ENCODE results near the gene SAMSN1.
"Not testable (repeated sequence)": the region's sequence is repeated elsewhere in the genome, so short reads cannot be mapped to it uniquely, and the experiment has no call there.

The SAMSN1 gene

DNA sequence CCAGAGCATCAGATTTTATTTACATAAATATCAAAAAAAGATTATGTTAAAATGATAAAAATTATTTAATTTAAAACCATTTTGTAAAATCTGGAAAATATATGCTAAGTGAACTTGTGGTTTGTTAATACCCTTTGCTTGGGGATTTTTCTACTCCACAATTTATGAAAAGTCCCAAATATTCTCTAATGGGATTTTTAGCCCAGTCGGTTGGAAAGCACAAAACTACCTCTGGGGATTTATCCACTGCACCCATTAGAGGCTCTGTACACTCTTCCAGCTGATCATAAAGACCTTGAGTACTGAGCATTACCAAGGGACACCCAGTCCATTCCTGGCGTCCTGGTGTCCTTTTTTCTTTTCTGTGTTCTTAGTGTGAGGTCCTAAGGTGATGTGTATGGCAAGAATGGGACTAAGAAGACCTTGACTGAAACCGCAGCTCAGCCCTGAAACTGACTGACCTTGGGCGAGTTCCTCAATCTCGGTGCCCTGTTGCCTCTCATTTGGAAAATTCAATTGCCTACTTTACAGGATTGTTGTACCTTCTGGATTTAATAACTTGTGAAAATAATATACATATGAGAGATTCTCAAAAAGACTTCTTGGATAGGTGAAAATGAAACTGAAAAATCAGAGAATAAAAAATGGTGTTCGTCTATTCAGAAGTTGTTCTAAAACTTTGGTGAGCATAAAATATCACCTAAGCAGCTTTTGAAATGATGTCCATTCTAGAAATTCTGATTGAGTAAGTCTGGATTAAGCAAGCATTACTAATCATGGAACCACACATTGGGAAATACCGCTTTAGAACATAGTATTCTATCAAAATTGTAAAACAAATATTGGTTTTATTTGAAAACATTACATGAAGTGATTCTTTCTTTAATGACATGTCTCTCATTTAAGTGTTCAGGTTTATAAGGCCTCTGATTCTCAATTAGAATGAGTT, 21.5 kb upstream of the SAMSN1 start:
- Histone ChIP-seq H3K4me3 (no peak overlapping the region), H3K27ac (no peak overlapping the region)

DNA sequence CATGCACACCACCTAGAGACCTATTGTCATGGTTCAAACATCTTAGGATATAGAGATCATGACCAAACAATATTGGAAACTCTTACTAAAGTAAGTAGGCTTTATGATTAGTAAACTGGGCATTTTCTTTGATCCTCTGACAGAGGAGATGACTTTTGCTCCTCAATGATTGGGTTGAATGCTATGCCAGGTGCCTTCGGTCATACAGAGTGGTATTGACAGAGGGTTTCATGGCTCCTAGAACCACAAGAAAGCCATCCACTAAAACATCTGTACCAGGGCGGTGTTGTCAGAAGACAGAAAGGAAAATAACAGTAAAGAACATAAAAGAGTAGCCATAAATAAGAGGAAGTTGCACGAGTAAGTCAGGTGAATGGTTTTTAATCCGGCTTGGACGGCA, 20.8 kb upstream of the SAMSN1 start:
- Histone ChIP-seq H3K27ac (no peak overlapping the region), H3K4me3 (no peak overlapping the region)

DNA sequence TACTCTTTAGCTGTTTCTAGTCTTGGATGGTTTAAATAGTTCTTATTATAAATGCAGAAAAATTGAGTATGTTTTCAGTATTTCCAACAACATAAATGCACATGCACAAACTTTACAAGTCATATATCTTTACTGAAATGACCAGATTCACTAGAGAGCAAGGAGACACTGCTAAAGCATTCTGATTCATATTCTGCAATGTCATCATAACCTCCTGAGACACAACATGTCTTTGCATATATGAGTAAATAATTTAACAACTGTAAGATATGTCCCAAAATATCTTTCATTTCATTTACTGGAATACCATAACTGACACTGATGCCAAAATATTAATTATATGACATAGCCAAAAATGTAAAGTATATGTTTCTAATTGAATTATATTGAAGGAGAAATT, 16.8 kb upstream of the SAMSN1 start:
- Histone ChIP-seq H3K27ac (no peak overlapping the region), H3K4me3 (no peak overlapping the region)

GRCh38 chr21:14560555-14560954, 14.4 kb upstream of the SAMSN1 start:
- H3K4me3 ChIP-seq, result no peak overlapping the region

GRCh38 chr21:14560139-14560538, 14.0 kb upstream of the SAMSN1 start:
- Histone ChIP-seq H3K27ac (no peak overlapping the region), H3K4me3 (no peak overlapping the region)

More at GRCh38 chr21:14560555-14560954, 14.4 kb upstream of the SAMSN1 start:
- H3K27ac ChIP-seq, result no peak overlapping the region

- Histone ChIP-seq H3K27ac (no peak overlapping the region), H3K4me3 (no peak overlapping the region)
Measured at GRCh38 chr21:14559102-14559501, 13.0 kb upstream of the SAMSN1 start.

GRCh38 chr21:14557413-14557812, 11.3 kb upstream of the SAMSN1 start:
- Histone ChIP-seq H3K4me3 (no peak overlapping the region), H3K27ac (no peak overlapping the region)

DNA sequence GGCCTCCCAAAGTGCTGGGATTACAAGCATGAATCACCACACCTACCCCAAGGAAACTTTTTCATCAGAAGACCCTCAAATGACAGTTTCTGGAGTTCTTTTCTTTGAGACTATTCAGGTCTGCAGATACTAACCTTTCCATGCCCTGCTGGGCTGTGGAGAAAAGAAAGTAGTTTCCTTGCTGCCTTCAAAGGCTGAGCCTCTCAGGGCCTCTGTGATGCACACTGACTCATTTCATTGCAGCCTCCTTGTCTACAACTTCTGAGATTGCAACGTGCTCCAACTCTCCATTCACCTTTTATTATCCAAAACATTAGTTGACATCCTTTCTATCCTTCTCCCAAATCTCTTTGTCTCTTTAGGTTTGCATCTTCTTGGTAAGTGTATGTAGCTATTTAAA, 8.8 kb upstream of the SAMSN1 start:
- no peak overlapping the region for H3K4me3 ChIP-seq

DNA sequence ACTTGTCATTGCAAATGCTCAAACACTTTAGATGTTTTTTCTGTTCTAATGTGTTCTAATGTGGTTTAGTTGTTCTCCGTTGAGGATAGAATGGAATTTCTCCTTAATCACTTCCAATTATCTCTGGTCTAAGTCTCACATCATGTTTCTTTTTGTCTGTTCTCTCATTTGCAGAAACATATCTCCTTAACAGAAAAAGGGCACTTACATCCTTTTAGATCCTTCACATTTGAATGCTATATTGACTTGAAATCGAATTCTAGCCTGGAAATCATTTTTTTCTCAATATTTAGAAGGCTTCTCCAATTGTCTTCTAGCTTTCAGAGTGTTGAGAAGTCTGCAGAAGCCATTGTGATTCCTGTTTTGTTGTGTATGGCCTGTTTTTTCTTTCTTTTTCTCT, 7.3 kb upstream of the SAMSN1 start:
- no peak overlapping the region for H3K4me3 ChIP-seq
- H3K27ac ChIP-seq, result no peak overlapping the region

More for the DNA sequence above, 8.8 kb upstream of the SAMSN1 start:
- no peak overlapping the region for H3K27ac ChIP-seq

DNA sequence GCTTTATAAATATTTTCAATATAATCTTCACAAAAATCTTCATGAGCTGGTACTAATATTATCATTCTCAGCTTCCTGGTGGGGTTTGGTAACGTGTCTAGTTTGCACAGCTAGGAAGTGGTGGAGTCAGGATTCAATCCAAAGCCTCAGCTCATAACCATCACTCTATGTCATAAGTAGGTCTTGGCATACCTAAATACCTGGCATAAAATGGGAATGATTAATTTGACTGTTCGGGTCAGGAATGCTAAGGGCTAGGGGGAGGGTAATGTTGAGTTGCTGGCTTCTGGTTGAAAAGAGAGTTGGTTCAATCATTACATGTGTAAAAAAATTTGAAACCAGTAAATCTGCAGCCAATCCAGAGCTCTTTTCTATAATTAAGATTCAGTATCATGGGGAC, 5.6 kb upstream of the SAMSN1 start:
- H3K27ac ChIP-seq, result no peak overlapping the region
- no peak overlapping the region for H3K4me3 ChIP-seq

GRCh38 chr21:14550135-14550534, 4.0 kb upstream of the SAMSN1 start:
- H3K4me3 ChIP-seq, result no peak overlapping the region
- peak overlapping the region in 4 of 21 experiments; percentile 5 to 49 (median 24) for H3K27ac ChIP-seq

- no peak overlapping the region for H3K4me3 ChIP-seq
- peak overlapping the region in 4 of 21 experiments; percentile 15 to 65 (median 44) for H3K27ac ChIP-seq
Measured at GRCh38 chr21:14548779-14549178, 2.7 kb upstream of the SAMSN1 start.

GRCh38 chr21:14547834-14548513, 1.9 kb upstream of the SAMSN1 start:
- Histone ChIP-seq H3K27ac (peak overlapping the region in 3 of 21 experiments; percentile 9 to 65 (median 15)), H3K4me3 (no peak overlapping the region)

DNA sequence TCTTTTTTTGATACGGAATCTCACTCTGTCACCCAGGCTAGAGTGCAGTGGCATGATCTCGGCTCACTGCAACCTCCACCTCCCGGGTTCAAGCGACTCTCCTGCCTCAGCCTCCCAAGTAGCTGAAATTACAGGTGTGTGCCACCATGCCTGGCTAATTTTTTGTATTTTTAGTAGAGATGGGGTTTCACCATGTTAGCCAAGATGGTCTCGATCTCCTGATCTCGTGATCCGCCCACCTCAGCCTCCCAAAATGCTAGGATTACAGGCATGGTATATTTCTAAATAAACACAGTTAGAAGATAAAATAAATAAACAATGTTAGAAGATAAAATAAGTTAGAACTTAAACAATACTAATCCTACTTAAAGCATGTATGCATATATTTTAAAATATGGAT, 604 bp upstream of the SAMSN1 start:
- peak overlapping the region in 8 of 21 experiments; percentile 13 to 89 (median 66) for H3K27ac ChIP-seq
- not testable (repeated sequence) for H3K4me3 ChIP-seq

DNA sequence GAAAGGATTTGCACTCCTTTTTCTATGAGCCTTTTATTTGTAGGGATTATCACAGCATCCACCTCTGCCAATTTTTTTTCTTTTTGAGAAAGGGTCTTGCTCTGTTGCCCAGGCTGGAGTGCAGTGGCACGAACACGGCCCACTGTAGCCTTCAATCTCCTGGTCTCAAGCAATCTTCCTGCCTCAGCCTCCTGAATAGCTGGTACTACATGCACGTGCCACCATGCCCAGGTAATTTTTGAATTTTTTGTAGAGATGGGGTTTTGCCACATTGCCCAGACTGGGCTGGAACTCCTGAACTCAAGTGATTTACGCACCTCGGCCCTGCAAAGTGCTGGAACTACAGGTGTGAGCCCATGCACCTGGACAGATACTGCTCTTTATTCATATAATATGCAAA, 2.1 kb downstream of the SAMSN1 start:
- Histone ChIP-seq H3K27ac (peak overlapping the region in 11 of 21 experiments; percentile 0 to 89 (median 14)), H3K4me3 (peak overlapping the region in 6 of 7 experiments; percentile 11 to 41 (median 20))

DNA sequence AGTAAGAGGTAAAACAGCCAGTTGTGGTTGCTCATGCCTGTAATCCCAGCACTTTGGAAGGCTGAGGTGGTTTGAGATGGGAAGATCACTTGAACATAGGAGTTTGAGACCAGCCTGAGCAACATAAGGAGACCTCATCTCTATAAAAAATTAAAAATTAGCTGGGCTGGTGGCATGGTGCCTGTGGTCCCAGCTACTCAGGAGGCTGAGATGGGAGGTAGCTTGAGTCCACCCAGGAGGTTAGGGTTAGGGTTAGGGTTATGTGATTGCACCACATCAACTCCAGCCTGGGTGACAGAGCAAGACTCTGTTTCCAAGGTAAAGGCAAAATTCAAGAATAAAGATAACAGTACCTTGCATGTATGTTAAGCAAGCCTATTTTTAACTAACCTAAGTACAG, 3.5 kb downstream of the SAMSN1 start:
- peak overlapping the region in 12 of 21 experiments; percentile 12 to 89 (median 38) for H3K27ac ChIP-seq

DNA sequence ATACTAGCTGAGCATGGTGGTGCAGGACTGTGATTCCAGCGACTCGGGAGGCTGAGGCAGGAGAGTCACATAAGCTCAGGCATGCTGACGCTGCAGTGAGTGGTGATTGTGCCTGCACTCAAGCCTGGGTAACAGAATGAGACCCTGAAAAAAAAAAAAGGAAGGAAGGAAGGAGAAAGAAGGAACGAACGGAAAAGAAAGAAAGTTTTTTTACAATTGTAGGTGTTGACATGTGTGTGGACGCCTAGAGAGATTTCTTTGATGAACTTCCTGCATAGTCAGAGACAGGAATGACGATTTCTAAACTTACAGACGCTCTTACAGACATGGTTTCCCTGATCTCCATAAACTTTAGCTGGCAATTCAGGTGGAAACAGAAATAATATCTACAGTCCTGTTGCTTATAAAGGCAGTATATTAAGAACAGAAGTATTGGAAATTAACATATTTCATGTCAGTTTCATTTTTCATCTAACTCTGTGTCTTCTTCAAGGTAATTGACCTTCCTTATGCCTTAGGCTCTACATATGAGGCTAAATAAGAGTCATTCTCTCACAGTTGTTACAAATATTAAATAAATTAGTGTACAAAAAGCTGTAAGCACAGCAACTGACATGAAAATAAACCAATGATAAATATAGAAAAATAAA, 4.1 kb downstream of the SAMSN1 start:
- Histone ChIP-seq H3K4me3 (peak overlapping the region in 4 of 7 experiments; percentile 2 to 9 (median 6)), H3K27ac (peak overlapping the region in 13 of 21 experiments; percentile 13 to 89 (median 33))

More for the DNA sequence above, 3.5 kb downstream of the SAMSN1 start:
- H3K4me3 ChIP-seq, result peak overlapping the region in 3 of 7 experiments; percentile 5 to 9 (median 7)

DNA sequence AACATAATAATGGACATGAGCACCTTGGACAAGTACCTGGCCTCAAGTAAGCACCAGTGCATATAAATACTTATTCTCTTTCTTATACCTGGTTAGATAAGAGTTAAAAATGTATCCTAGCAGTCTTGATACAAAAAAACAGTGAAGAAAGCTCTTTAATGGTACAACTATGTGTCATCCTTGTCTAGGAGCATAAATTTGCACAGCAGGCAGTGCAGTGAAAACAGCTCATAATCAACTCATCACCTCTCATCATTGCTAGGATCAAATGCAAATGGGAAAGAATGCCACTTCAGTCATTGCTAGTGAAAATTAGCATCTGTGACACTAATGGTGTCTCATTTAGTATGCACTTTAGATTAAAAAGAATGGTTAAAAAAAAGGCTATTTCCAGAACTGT, 7.6 kb downstream of the SAMSN1 start:
- Histone ChIP-seq H3K4me3 (no peak overlapping the region), H3K27ac (no peak overlapping the region)

DNA sequence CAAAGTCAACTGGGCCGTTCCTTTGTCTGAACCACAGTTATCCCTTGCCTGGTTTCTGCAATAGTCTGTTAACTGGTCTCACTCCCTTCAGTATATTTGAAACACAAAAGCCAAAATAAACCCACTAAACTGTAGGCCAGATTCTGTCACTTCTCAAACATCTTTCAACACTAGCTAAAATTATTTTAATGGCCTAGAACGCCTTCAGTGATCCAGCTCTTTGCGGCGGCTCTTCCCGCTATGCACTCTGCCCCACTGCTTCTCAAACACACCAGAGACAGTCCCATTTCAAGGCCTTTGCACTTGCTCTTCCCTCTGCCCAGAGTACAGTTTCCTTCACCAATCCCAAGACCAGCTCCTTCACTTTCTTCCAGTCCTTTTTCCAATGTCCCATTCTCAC, 9.2 kb downstream of the SAMSN1 start:
- no peak overlapping the region for H3K4me3 ChIP-seq
- no peak overlapping the region for H3K27ac ChIP-seq

GRCh38 chr21:14535702-14536101, 10.4 kb downstream of the SAMSN1 start:
- Histone ChIP-seq H3K4me3 (no peak overlapping the region), H3K27ac (peak overlapping the region in 1 of 21 experiments; percentile 74)

Measured in skin epidermis (tissue), 12 donors.